HEK293 (cell line): ENCODE data around the gene ZIC5.

Experiments
- CTCF ChIA-PET: fragments of 350-600 bp; formaldehyde crosslinking; extraction: SDS; loops from one replicate; lab custom pipeline; 2021; ENCODE audit warnings: antibody characterized with exemption; lab: Yijun Ruan, JAX
- POLR2A ChIA-PET: fragments of 300-600 bp; formaldehyde crosslinking; extraction: SDS; loops from one replicate; lab custom pipeline; 2020; ENCODE audit warnings: antibody characterized with exemption, inconsistent platforms; lab: Yijun Ruan, JAX
- H3K27ac ChIP-seq: fragments of 200-500 bp; sonication (Bioruptor generic); 2 replicates; pipeline ENCODE4 v1.5.1; 2014; ENCODE audit warnings: low read depth, low read length, control low read depth, inconsistent platforms; ENCODE audit errors: extremely low read depth
- H3K36me3 ChIP-seq, 2 experiments: fragments of 200-500 bp in 1 of 2; sonication (Bioruptor generic) in 1 of 2; 1 replicate in 1 of 2; 2 replicates in 1 of 2; pipeline ENCODE4 v1.5.1; 2014 to 2017; ENCODE audit warnings: inconsistent platforms in 2 of 2, low read length in 2 of 2; ENCODE audit not compliant: control insufficient read depth in 2 of 2, insufficient read depth in 1 of 2
- H3K4me1 ChIP-seq: fragments of 200-500 bp; sonication (Bioruptor generic); 2 replicates; pipeline ENCODE4 v1.5.1; 2014; ENCODE audit warnings: mild to moderate bottlenecking, low read length, inconsistent platforms; ENCODE audit not compliant: control insufficient read depth, insufficient read depth
- H3K4me3 ChIP-seq: 2 replicates; pipeline ENCODE4 v1.5.1; 2011; ENCODE audit warnings: low read depth, mild to moderate bottlenecking, control low read depth, low read length, moderate library complexity
- H3K9me3 ChIP-seq: fragments of 200-500 bp; sonication (Bioruptor generic); 2 replicates; pipeline ENCODE4 v1.5.1; 2014; ENCODE audit warnings: low read depth, low read length, inconsistent platforms; ENCODE audit not compliant: control insufficient read depth, insufficient read depth
- BCL11A ChIP-seq: fragments of 450-650 bp; formaldehyde crosslinking; IDR thresholded peaks from 2 replicates; pipeline ENCODE4 v1.5.1; 2016; ENCODE audit warnings: low read depth, missing biosample characterization, missing genetic modification characterization
- BCL11B ChIP-seq: fragments of 450-650 bp; formaldehyde crosslinking; IDR thresholded peaks from 2 replicates; pipeline ENCODE4 v1.5.1; 2016; ENCODE audit warnings: low read depth, missing biosample characterization, missing genetic modification characterization
- GLI2 ChIP-seq: fragments of 450-650 bp; formaldehyde crosslinking; IDR thresholded peaks from 2 replicates; pipeline ENCODE4; 2017; ENCODE audit warnings: missing biosample characterization, missing genetic modification characterization, low read depth, borderline replicate concordance
- GLIS1 ChIP-seq: fragments of 450-650 bp; formaldehyde crosslinking; IDR thresholded peaks from 2 replicates; pipeline ENCODE4 v1.5.1; 2016; ENCODE audit warnings: missing biosample characterization, missing genetic modification characterization
- GLIS2 ChIP-seq: fragments of 450-650 bp; formaldehyde crosslinking; IDR thresholded peaks from 2 replicates; pipeline ENCODE4 v1.5.1; 2016; ENCODE audit warnings: missing biosample characterization, missing genetic modification characterization
- KLF1 ChIP-seq: fragments of 450-650 bp; formaldehyde crosslinking; IDR thresholded peaks from 2 replicates; pipeline ENCODE4 v1.5.1; 2016; ENCODE audit warnings: missing biosample characterization, missing genetic modification characterization
- KLF10 ChIP-seq: fragments of 450-650 bp; IDR thresholded peaks from 2 replicates; pipeline ENCODE4 v1.5.1; 2018; ENCODE audit warnings: missing biosample characterization, mild to moderate bottlenecking, missing genetic modification characterization
- KLF9 ChIP-seq: fragments of 450-650 bp; formaldehyde crosslinking; IDR thresholded peaks from 2 replicates; pipeline ENCODE4 v1.5.1; 2016; ENCODE audit warnings: missing biosample characterization, missing genetic modification characterization, low read depth
- MYNN ChIP-seq: fragments of 450-650 bp; formaldehyde crosslinking; IDR thresholded peaks from 2 replicates; pipeline ENCODE4 v1.5.1; 2016; ENCODE audit warnings: missing biosample characterization, missing genetic modification characterization, borderline replicate concordance
- PATZ1 ChIP-seq: fragments of 450-650 bp; formaldehyde crosslinking; IDR thresholded peaks from 2 replicates; pipeline ENCODE4 v1.5.1; 2016; ENCODE audit warnings: missing biosample characterization, missing genetic modification characterization
- ZBTB1 ChIP-seq: fragments of 450-650 bp; formaldehyde crosslinking; IDR thresholded peaks from 2 replicates; pipeline ENCODE4 v1.5.1; 2016; ENCODE audit warnings: missing biosample characterization, missing genetic modification characterization
- ZBTB48 ChIP-seq: fragments of 450-650 bp; formaldehyde crosslinking; IDR thresholded peaks from 2 replicates; pipeline ENCODE4 v1.5.1; 2016; ENCODE audit warnings: missing biosample characterization, missing genetic modification characterization
- ZEB2 ChIP-seq: fragments of 450-650 bp; formaldehyde crosslinking; IDR thresholded peaks from 2 replicates; pipeline ENCODE4 v1.5.1; 2016; ENCODE audit warnings: missing biosample characterization, missing genetic modification characterization
- ZNF175 ChIP-seq: fragments of 450-650 bp; formaldehyde crosslinking; IDR thresholded peaks from 2 replicates; pipeline ENCODE4 v1.5.1; 2016; ENCODE audit warnings: missing biosample characterization, missing genetic modification characterization
- ZNF19 ChIP-seq: fragments of 450-650 bp; formaldehyde crosslinking; IDR thresholded peaks from 2 replicates; pipeline ENCODE4; 2016; ENCODE audit warnings: missing biosample characterization, missing genetic modification characterization, low read depth
- ZNF202 ChIP-seq: fragments of 450-650 bp; formaldehyde crosslinking; IDR thresholded peaks from 2 replicates; pipeline ENCODE4 v1.5.1; 2016; ENCODE audit warnings: missing biosample characterization, missing genetic modification characterization, borderline replicate concordance
- ZNF324 ChIP-seq: fragments of 450-650 bp; formaldehyde crosslinking; IDR thresholded peaks from 2 replicates; pipeline ENCODE4 v1.5.1; 2016; ENCODE audit warnings: missing biosample characterization, missing genetic modification characterization
- ZNF366 ChIP-seq: fragments of 450-650 bp; formaldehyde crosslinking; conservative IDR thresholded peaks from 2 replicates; pipeline ENCODE4 v1.5.1; 2016; ENCODE audit warnings: missing biosample characterization, missing genetic modification characterization
- ZNF426 ChIP-seq: fragments of 450-650 bp; formaldehyde crosslinking; IDR thresholded peaks from 2 replicates; pipeline ENCODE4 v1.5.1; 2017; ENCODE audit warnings: missing biosample characterization, missing genetic modification characterization, mild to moderate bottlenecking, inconsistent platforms, moderate library complexity
- ZNF433 ChIP-seq: fragments of 450-650 bp; formaldehyde crosslinking; IDR thresholded peaks from 2 replicates; pipeline ENCODE4 v1.5.1; 2016; ENCODE audit warnings: missing biosample characterization, missing genetic modification characterization, low read depth
- ZNF473 ChIP-seq: fragments of 450-650 bp; formaldehyde crosslinking; IDR thresholded peaks from 2 replicates; pipeline ENCODE4 v1.5.1; 2017; ENCODE audit warnings: missing biosample characterization, missing genetic modification characterization
- ZNF510 ChIP-seq: fragments of 450-650 bp; formaldehyde crosslinking; IDR thresholded peaks from 2 replicates; pipeline ENCODE4 v1.5.1; 2018; ENCODE audit warnings: mild to moderate bottlenecking, missing genetic modification characterization, missing biosample characterization; ENCODE audit not compliant: insufficient replicate concordance
- ZNF645 ChIP-seq: fragments of 450-650 bp; formaldehyde crosslinking; IDR thresholded peaks from 2 replicates; pipeline ENCODE4; 2016; ENCODE audit warnings: missing biosample characterization, missing genetic modification characterization
- ZNF677 ChIP-seq: fragments of 450-650 bp; IDR thresholded peaks from 2 replicates; pipeline ENCODE4 v1.5.0; 2018; ENCODE audit warnings: missing biosample characterization, mild to moderate bottlenecking, missing genetic modification characterization, moderate library complexity
- ZNF707 ChIP-seq: fragments of 450-650 bp; formaldehyde crosslinking; IDR thresholded peaks from 2 replicates; pipeline ENCODE4 v1.5.1; 2016; ENCODE audit warnings: missing biosample characterization, missing genetic modification characterization
- TF ChIP-seq, protein P1 (sequence below): fragments of 450-650 bp; formaldehyde crosslinking; IDR thresholded peaks from 2 replicates; pipeline ENCODE4 v1.5.1; 2016; ENCODE audit warnings: missing biosample characterization, missing genetic modification characterization

The ZIC5 gene

DNA sequence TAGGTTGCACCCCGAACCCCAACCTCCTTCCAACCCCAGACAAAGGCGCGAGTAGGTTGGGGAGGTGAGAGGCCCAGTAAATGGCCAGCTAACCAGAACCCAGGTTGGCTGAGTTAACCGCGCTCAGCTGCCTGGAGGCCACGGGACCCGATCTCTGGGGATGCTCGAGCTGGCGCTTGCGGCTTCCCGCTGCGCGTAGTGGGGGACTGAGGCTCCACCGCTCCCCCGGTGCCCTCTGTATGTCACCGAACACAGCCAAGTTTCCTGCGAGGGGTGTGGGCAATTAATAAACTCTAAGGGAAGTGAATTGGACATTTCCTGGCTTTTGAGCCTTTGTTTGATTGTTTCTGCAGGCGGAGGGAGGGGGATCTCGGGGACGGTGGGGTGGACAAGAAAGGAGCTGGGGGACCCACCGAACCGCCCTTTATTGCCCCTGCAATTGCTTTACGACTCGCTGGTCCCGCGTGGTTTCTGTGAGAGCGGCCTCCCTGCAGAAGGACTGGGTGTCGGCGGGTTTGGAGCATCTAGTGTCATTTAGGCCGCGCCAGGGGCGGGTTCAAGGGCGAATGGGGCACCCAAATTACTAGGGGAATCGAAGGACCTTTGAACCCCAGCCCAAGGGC lies 3.5 kb upstream of the ZIC5 start (continued):
- TF ChIP-seq ZEB2 (tag by site-specific recombination), result no peak

DNA sequence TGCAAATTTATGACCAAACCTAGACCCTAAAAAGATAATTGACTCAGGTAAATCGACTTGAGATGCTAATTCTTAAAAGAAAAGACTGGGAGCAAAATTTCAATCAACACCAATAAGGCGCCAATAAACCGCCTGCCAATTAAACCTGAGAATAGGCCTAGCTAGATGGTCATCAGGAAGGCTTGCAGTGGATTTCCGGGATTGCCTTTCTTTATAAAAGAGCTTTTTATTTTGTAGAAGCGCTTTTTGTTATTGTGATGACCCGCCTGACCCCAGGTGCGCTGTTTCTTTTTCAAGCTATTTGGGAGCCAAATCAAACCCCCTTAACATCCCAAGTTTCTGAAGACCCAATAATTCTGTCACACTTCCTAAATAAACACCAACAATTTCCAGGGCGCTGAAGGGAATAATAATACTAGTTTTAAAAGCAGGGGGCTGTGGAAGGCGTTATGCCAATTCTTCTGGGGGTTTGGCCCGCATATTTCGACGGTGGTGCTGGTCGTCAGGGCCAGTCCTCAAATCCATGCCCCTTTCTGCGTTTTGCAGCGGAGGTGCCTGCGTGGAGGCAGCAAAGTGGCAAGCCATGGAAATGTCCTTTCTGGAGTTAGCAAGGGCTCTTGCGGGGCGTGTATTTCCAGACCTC lies 2.9 kb upstream of the ZIC5 start:
- H3K36me3 ChIP-seq, result peaks cover 0 to under 1% of the 10 kb centered on the region in 2 experiments; a peak in 1 of 3 replicates
- H3K9me3 ChIP-seq, result no peaks in the 10 kb centered on the region
- no peak for TF ChIP-seq ZNF175 (tag by site-specific recombination)
- TF ChIP-seq ZBTB48 (tag by site-specific recombination), result no peak
- TF ChIP-seq GLIS1 (tag by site-specific recombination), result no peak
- TF ChIP-seq ZNF19 (tag by site-specific recombination), result no peak
- no peak for TF ChIP-seq KLF10 (tag by site-specific recombination)
- TF ChIP-seq, protein P1, sequence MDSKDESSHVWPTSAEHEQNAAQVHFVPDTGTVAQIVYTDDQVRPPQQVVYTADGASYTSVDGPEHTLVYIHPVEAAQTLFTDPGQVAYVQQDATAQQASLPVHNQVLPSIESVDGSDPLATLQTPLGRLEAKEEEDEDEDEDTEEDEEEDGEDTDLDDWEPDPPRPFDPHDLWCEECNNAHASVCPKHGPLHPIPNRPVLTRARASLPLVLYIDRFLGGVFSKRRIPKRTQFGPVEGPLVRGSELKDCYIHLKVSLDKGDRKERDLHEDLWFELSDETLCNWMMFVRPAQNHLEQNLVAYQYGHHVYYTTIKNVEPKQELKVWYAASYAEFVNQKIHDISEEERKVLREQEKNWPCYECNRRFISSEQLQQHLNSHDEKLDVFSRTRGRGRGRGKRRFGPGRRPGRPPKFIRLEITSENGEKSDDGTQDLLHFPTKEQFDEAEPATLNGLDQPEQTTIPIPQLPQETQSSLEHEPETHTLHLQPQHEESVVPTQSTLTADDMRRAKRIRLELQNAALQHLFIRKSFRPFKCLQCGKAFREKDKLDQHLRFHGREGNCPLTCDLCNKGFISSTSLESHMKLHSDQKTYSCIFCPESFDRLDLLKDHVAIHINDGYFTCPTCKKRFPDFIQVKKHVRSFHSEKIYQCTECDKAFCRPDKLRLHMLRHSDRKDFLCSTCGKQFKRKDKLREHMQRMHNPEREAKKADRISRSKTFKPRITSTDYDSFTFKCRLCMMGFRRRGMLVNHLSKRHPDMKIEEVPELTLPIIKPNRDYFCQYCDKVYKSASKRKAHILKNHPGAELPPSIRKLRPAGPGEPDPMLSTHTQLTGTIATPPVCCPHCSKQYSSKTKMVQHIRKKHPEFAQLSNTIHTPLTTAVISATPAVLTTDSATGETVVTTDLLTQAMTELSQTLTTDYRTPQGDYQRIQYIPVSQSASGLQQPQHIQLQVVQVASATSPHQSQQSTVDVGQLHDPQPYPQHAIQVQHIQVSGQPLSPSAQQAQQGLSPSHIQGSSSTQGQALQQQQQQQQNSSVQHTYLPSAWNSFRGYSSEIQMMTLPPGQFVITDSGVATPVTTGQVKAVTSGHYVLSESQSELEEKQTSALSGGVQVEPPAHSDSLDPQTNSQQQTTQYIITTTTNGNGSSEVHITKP, result no peak
- no peak for TF ChIP-seq PATZ1 (tag by site-specific recombination)
- TF ChIP-seq ZNF324 (tag by site-specific recombination), result no peak
- TF ChIP-seq KLF9, result no peak
- H3K4me3 ChIP-seq, result no peak overlapping the region
- H3K4me1 ChIP-seq, result peaks cover 9% of the 10 kb centered on the region
- ChIA-PET POLR2A (interaction anchor here (1.6 kb wide), 1 partner anchor 8 kb away, joined by 6 read pairs; no protein-coding TSS in a partner anchor), CTCF (interaction anchor here (0.8 kb wide), 1 partner anchor 58 kb away, joined by 3 read pairs; no protein-coding TSS in a partner anchor)
- H3K27ac ChIP-seq, result no peak overlapping the region

DNA sequence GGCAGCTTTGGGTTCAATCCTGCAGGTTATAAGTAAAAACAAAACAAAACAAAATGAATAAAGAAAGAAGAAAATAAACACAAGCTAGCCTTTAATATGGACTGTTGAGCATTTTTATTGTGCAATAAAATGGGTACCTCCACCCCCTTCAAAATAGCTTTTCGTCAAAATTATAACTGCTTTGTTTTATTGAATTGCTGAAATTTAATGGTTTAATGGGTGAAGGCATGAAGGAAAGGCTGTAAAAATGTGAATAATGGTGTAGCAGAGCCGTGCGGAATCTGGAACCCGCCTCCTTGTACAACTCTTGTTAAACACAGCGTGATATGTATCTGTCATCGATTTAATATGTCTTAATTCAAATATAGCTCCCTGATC lies 2.2 kb upstream of the ZIC5 start:
- Histone ChIP-seq H3K27ac (no peak overlapping the region), H3K36me3 (peaks cover 0 to 6% of the 10 kb centered on the region in 2 experiments; a peak in 1 of 3 replicates), H3K9me3 (no peaks in the 10 kb centered on the region), H3K4me3 (no peak overlapping the region), H3K4me1 (peaks cover 6% of the 10 kb centered on the region; the same call in 1 of the 2 replicates)
- CTCF ChIA-PET, result interaction anchor here (0.8 kb wide), 1 partner anchor 58 kb away, joined by 3 read pairs; no protein-coding TSS in a partner anchor
- POLR2A ChIA-PET, result interaction anchor here (1.6 kb wide), 1 partner anchor 9 kb away, joined by 6 read pairs; no protein-coding TSS in a partner anchor
- TF ChIP-seq ZNF510 (tag by site-specific recombination) (no peak), ZNF433 (no peak), GLIS2 (tag by site-specific recombination) (no peak), BCL11A (0 out of 2 replicates have a peak, but pooled peaks have one; percentile 14), ZNF677 (tag by site-specific recombination) (no peak), ZNF202 (no peak), ZNF366 (tag by site-specific recombination) (no peak), MYNN (tag by site-specific recombination) (no peak), ZNF645 (no peak), ZNF707 (tag by site-specific recombination) (peak; percentile 60; the same call in 1 of the 2 replicates), ZNF426 (tag by site-specific recombination) (peak; percentile 7; the same call in 1 of the 2 replicates), ZNF473 (tag by site-specific recombination) (no peak), BCL11B (tag by site-specific recombination) (peak; percentile 68; the same call in 1 of the 2 replicates), ZBTB1 (tag by site-specific recombination) (0 out of 2 replicates have a peak, but pooled peaks have one; percentile 10), GLI2 (tag by site-specific recombination) (0 out of 2 replicates have a peak, but pooled peaks have one; percentile 6), KLF1 (tag by site-specific recombination) (0 out of 2 replicates have a peak, but pooled peaks have one; percentile 16)
